ENCODE data around the gene HTR5A. TPM values are rescaled to one million over a fixed set of nuclear protein-coding genes. Genes with fewer than 3 reads are reported as not detected.
"Not testable (repeated sequence)": the region's sequence is repeated elsewhere in the genome, so short reads cannot be mapped to it uniquely, and the experiment has no call there.

Gene HTR5A
- total RNA-seq, 1 experiment from 2014 or later, result not detected

DNA sequence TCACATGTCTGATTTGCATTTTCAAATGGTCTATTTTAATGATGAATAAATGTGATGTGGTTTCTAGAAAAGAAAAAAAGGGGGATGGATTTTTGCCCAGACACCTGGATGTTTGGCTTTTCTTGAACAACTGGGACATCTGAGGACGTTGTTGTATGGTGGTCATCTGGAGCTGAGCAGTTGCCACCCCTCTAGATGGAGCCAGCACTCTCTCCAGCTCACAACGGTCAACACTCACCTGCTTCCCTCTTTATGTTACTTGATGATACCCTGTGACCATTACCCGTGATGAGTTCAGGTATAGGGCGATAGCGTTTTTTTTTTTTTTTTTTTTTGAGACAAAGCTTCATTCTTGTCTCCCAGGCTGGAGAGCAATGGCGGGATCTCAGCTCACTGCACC lies 37.1 kb upstream of the HTR5A start:
- Histone ChIP-seq H3K36me3 (ENCODE audit: control insufficient read depth, insufficient read depth, low read length) (no peaks in the 10 kb centered on the region), H3K27ac (ENCODE audit: low read length) (no peak overlapping the region), H3K27me3 (ENCODE audit: control insufficient read depth, insufficient read depth, low read length) (no peaks in the 10 kb centered on the region), H3K4me3 (ENCODE audit: low read depth in 2 of 2, low read length in 2 of 2) (no peak overlapping the region), H3K4me1 (ENCODE audit: control insufficient read depth, insufficient read depth, low read length) (no peaks in the 10 kb centered on the region), H3K9me3 (ENCODE audit: control insufficient read depth, insufficient read depth, low read depth, low read length) (no peaks in the 10 kb centered on the region)
- in situ Hi-C loops (cut with HindIII; ENCODE audit: low pct_unique_long_range_greater_than_20kb, low sequenced_read_pairs) (no loop called here), intact Hi-C loops (cut with micrococcal nuclease; ENCODE audit: unreplicated experiment) (no loop called here)
- BruUV-seq (replicated peaks), result no TSS peak
- CTCF ChIA-PET, result no interaction called here
- ATAC-seq (peak; percentile 81), DNase-seq (ENCODE audit: low read depth, low spot score) (no peak)
- no peak for TF ChIP-seq SIN3A (IDR thresholded peaks at IDR 0.05; ENCODE audit: borderline replicate concordance, insufficient read depth, low read depth, low read length)
- TF ChIP-seq TCF7L2 (IDR thresholded peaks at IDR 0.05; ENCODE audit: low read depth, low read length), result no peak
- TF ChIP-seq, protein P1, sequence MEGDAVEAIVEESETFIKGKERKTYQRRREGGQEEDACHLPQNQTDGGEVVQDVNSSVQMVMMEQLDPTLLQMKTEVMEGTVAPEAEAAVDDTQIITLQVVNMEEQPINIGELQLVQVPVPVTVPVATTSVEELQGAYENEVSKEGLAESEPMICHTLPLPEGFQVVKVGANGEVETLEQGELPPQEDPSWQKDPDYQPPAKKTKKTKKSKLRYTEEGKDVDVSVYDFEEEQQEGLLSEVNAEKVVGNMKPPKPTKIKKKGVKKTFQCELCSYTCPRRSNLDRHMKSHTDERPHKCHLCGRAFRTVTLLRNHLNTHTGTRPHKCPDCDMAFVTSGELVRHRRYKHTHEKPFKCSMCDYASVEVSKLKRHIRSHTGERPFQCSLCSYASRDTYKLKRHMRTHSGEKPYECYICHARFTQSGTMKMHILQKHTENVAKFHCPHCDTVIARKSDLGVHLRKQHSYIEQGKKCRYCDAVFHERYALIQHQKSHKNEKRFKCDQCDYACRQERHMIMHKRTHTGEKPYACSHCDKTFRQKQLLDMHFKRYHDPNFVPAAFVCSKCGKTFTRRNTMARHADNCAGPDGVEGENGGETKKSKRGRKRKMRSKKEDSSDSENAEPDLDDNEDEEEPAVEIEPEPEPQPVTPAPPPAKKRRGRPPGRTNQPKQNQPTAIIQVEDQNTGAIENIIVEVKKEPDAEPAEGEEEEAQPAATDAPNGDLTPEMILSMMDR (IDR thresholded peaks at IDR 0.05), result peak; percentile 65
- TF ChIP-seq POLR2AphosphoS5 (IDR thresholded peaks at IDR 0.05; ENCODE audit: low read depth, low read length), result no peak
- TF ChIP-seq, protein P2, sequence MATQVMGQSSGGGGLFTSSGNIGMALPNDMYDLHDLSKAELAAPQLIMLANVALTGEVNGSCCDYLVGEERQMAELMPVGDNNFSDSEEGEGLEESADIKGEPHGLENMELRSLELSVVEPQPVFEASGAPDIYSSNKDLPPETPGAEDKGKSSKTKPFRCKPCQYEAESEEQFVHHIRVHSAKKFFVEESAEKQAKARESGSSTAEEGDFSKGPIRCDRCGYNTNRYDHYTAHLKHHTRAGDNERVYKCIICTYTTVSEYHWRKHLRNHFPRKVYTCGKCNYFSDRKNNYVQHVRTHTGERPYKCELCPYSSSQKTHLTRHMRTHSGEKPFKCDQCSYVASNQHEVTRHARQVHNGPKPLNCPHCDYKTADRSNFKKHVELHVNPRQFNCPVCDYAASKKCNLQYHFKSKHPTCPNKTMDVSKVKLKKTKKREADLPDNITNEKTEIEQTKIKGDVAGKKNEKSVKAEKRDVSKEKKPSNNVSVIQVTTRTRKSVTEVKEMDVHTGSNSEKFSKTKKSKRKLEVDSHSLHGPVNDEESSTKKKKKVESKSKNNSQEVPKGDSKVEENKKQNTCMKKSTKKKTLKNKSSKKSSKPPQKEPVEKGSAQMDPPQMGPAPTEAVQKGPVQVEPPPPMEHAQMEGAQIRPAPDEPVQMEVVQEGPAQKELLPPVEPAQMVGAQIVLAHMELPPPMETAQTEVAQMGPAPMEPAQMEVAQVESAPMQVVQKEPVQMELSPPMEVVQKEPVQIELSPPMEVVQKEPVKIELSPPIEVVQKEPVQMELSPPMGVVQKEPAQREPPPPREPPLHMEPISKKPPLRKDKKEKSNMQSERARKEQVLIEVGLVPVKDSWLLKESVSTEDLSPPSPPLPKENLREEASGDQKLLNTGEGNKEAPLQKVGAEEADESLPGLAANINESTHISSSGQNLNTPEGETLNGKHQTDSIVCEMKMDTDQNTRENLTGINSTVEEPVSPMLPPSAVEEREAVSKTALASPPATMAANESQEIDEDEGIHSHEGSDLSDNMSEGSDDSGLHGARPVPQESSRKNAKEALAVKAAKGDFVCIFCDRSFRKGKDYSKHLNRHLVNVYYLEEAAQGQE (IDR thresholded peaks at IDR 0.05; ENCODE audit: insufficient read depth in 1 of 2, low read depth in 2 of 2, low read length in 1 of 2), result no peak
- POLR2A ChIA-PET, result interaction anchor here (0.6 kb wide), 1 partner anchor 14 kb away, joined by 3 read pairs; no protein-coding TSS in a partner anchor

DNA sequence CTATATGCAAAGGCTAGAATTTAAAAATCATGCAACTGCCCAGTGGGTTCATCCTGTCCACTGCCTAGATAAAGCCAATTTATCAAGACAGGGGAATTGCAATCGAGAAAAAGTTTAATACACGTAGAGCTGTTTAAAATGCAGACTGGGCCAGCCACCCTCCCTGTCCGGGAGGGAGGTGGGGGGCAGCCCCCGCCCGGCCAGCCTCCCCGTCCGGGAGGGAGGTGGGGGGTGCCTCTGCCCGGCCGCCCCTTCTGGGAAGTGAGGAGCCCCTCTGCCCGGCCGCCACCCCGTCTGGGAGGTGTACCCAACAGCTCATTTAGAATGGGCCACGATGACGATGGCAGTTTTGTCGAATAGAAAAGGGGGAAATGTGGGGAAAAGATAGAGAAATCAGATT lies 35.6 kb upstream of the HTR5A start:
- intact Hi-C loops (cut with micrococcal nuclease; ENCODE audit: unreplicated experiment); DNase-seq (ENCODE audit: low read depth, low spot score); in situ Hi-C loops (cut with HindIII; ENCODE audit: low pct_unique_long_range_greater_than_20kb, low sequenced_read_pairs); CTCF ChIA-PET; H3K4me3 ChIP-seq (ENCODE audit: low read depth in 2 of 2, low read length in 2 of 2); H3K9me3 ChIP-seq (ENCODE audit: control insufficient read depth, insufficient read depth, low read depth, low read length); H3K36me3 ChIP-seq (ENCODE audit: control insufficient read depth, insufficient read depth, low read length); BruUV-seq (replicated peaks); H3K27me3 ChIP-seq (ENCODE audit: control insufficient read depth, insufficient read depth, low read length); H3K4me1 ChIP-seq (ENCODE audit: control insufficient read depth, insufficient read depth, low read length); ATAC-seq; H3K27ac ChIP-seq (ENCODE audit: low read length); POLR2A ChIA-PET: not testable (repeated sequence)

DNA sequence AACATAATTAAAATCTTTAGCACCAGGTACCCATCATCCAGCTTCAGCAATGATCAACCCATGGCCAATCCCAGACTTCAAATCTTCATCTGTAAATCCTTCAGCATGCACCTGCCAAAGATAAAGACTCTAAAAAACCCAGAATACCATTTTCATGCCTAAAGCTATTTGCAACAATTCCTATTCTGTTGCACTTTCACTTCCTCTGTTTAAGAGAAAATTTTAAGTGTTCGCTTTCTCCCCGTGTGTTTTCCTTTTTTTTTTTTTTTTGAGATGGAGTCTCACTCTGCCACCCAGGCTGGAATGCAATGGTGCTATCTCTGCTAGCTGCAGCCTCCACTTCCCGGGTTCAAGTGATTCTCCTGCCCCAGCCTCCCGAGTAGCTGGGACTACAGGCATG lies 31.8 kb upstream of the HTR5A start:
- Histone ChIP-seq H3K27ac (ENCODE audit: low read length) (no peak overlapping the region), H3K27me3 (ENCODE audit: control insufficient read depth, insufficient read depth, low read length) (no peaks in the 10 kb centered on the region), H3K4me1 (ENCODE audit: control insufficient read depth, insufficient read depth, low read length) (no peaks in the 10 kb centered on the region), H3K36me3 (ENCODE audit: control insufficient read depth, insufficient read depth, low read length) (no peaks in the 10 kb centered on the region), H3K4me3 (ENCODE audit: low read depth in 2 of 2, low read length in 2 of 2) (no peak overlapping the region), H3K9me3 (ENCODE audit: control insufficient read depth, insufficient read depth, low read depth, low read length) (no peaks in the 10 kb centered on the region)
- no peak for ATAC-seq
- CTCF ChIA-PET, result no interaction called here
- intact Hi-C loops (cut with micrococcal nuclease; ENCODE audit: unreplicated experiment), result no loop called here
- in situ Hi-C loops (cut with HindIII; ENCODE audit: low pct_unique_long_range_greater_than_20kb, low sequenced_read_pairs), result no loop called here
- no TSS peak for BruUV-seq (replicated peaks)
- POLR2A ChIA-PET, result no interaction called here
- no peak for TF ChIP-seq TCF7L2 (IDR thresholded peaks at IDR 0.05; ENCODE audit: low read depth, low read length)
- TF ChIP-seq, protein P1 (IDR thresholded peaks at IDR 0.05), result no peak
- TF ChIP-seq, protein P2 (IDR thresholded peaks at IDR 0.05; ENCODE audit: insufficient read depth in 1 of 2, low read depth in 2 of 2, low read length in 1 of 2), result no peak
- no peak for TF ChIP-seq SIN3A (IDR thresholded peaks at IDR 0.05; ENCODE audit: borderline replicate concordance, insufficient read depth, low read depth, low read length)
- TF ChIP-seq POLR2AphosphoS5 (IDR thresholded peaks at IDR 0.05; ENCODE audit: low read depth, low read length), result no peak
- no peak for DNase-seq (ENCODE audit: low read depth, low spot score)
